ENCODE measurements around the gene SMIM30. TPM values are rescaled to one million over a fixed set of nuclear protein-coding genes. Genes with fewer than 3 reads are reported as not detected.

SMIM30 gene
- polyA plus RNA-seq, 1 experiment = 82.8 TPM

DNA sequence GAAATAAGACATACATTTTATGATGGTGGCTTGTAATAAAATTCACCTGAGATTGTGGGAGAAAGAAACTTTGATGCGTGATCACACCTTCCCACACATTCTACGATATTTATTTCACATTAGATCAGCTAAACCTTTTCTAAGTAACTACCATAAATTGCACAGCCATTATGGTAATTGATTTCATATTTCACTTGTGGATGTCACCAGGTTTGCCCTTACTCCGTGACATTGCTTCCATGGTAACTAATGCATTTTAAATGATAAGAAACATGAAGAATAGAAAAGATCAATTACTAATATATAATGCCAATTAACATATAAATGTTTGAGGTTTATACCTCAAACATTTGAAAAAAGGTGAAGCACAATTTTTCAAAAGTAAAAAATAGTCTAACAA, 35.8 kb upstream of the SMIM30 start:
- H3K9me3 ChIP-seq (ENCODE audit: control insufficient read depth, insufficient read depth, low read length) = no peaks in the 10 kb centered on the region
- H3K4me3 ChIP-seq (ENCODE audit: low read depth, low read length) = no peak overlapping the region
- POLR2A ChIA-PET = no interaction called here
- CTCF ChIA-PET = interaction anchor here (1.2 to 1.5 kb wide), 2 partner anchors 135 to 604 kb away, joined by 3 to 4 read pairs; no protein-coding TSS in a partner anchor
- DNase-seq (ENCODE audit: low read depth, low spot score) = no peak
- H3K27me3 ChIP-seq (ENCODE audit: control insufficient read depth, insufficient read depth, low read length) = no peaks in the 10 kb centered on the region
- TF ChIP-seq, protein P1, sequence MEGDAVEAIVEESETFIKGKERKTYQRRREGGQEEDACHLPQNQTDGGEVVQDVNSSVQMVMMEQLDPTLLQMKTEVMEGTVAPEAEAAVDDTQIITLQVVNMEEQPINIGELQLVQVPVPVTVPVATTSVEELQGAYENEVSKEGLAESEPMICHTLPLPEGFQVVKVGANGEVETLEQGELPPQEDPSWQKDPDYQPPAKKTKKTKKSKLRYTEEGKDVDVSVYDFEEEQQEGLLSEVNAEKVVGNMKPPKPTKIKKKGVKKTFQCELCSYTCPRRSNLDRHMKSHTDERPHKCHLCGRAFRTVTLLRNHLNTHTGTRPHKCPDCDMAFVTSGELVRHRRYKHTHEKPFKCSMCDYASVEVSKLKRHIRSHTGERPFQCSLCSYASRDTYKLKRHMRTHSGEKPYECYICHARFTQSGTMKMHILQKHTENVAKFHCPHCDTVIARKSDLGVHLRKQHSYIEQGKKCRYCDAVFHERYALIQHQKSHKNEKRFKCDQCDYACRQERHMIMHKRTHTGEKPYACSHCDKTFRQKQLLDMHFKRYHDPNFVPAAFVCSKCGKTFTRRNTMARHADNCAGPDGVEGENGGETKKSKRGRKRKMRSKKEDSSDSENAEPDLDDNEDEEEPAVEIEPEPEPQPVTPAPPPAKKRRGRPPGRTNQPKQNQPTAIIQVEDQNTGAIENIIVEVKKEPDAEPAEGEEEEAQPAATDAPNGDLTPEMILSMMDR (IDR thresholded peaks at IDR 0.05; ENCODE audit: low read depth, low read length) = no peak
- no peak overlapping the region for H3K27ac ChIP-seq (ENCODE audit: low read depth, low read length)

DNA sequence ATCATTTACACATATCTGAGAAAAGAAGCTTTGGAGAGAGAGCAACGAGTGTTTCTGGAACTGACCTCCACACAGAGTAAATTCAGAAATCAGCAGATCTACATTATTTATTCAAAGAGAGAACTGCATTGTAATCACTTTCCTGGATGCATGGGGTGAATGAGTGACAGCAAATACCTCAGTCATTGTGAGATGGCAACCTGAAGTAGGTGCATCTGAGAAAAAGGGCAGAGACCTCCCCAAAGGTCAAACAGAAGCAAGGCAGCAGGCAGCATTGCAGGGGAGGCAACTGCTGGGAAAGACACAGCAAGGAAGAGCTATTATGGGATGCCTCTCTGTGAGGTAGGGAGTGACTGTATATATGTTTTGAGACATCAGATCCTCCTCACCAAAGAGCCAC, 26.5 kb upstream of the SMIM30 start:
- TF ChIP-seq, protein P1 (IDR thresholded peaks at IDR 0.05; ENCODE audit: low read depth, low read length) = no peak
- ChIA-PET CTCF (interaction anchor here (0.6 kb wide), 1 partner anchor 15 kb away, joined by 3 read pairs; no protein-coding TSS in a partner anchor), POLR2A (no interaction called here)

DNA sequence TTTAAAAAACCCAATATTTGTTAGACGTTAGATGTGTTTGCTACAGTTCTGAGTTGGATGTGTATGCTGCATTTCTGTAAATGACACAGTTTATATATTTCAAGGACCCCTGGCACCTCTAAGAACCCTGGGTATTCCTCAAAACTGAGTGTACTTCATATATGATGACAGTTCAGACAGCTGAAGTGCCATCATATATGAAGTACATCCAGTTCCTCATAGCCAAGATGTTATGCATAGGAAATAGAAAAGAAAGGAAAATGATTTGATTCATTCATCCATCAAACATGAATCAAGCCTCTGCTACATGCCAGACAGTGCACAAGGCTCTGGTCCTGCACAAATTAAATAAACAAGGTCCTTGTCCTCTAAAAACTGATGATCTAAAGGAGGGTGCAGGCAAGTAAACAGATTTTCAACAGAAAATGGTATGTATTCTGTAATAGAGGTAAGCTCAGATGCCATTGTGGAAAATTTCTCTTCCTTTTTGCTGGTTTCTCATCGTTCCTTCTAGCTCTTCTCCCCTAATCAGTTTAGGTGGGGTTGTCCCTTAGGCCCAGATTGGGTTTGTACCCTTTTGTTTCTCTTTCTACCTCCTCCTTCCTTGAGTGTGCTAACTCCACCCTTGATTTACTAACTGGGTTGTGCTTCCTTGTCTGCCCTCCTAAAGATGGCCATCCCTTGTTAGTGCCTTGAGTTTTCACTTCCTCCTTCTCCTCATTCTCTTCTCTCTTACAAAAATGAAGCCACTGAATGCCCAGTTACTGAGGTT, 25.3 kb upstream of the SMIM30 start:
- Histone ChIP-seq H3K27ac (ENCODE audit: low read depth, low read length) (no peak overlapping the region), H3K4me3 (ENCODE audit: low read depth, low read length) (no peak overlapping the region), H3K27me3 (ENCODE audit: control insufficient read depth, insufficient read depth, low read length) (no peaks in the 10 kb centered on the region), H3K9me3 (ENCODE audit: control insufficient read depth, insufficient read depth, low read length) (no peaks in the 10 kb centered on the region)
- CTCF ChIA-PET = interaction anchor here (3.2 kb wide), 1 partner anchor 16 kb away, joined by 15 read pairs; no protein-coding TSS in a partner anchor
- no peak for DNase-seq (ENCODE audit: low read depth, low spot score)
- TF ChIP-seq, protein P1 (IDR thresholded peaks at IDR 0.05; ENCODE audit: low read depth, low read length) = no peak
- POLR2A ChIA-PET = no interaction called here

More for the DNA sequence above, 26.5 kb upstream of the SMIM30 start:
- Histone ChIP-seq H3K27me3 (ENCODE audit: control insufficient read depth, insufficient read depth, low read length) (no peaks in the 10 kb centered on the region), H3K4me3 (ENCODE audit: low read depth, low read length) (no peak overlapping the region), H3K9me3 (ENCODE audit: control insufficient read depth, insufficient read depth, low read length) (no peaks in the 10 kb centered on the region), H3K27ac (ENCODE audit: low read depth, low read length) (no peak overlapping the region)
- no peak for DNase-seq (ENCODE audit: low read depth, low spot score)

DNA sequence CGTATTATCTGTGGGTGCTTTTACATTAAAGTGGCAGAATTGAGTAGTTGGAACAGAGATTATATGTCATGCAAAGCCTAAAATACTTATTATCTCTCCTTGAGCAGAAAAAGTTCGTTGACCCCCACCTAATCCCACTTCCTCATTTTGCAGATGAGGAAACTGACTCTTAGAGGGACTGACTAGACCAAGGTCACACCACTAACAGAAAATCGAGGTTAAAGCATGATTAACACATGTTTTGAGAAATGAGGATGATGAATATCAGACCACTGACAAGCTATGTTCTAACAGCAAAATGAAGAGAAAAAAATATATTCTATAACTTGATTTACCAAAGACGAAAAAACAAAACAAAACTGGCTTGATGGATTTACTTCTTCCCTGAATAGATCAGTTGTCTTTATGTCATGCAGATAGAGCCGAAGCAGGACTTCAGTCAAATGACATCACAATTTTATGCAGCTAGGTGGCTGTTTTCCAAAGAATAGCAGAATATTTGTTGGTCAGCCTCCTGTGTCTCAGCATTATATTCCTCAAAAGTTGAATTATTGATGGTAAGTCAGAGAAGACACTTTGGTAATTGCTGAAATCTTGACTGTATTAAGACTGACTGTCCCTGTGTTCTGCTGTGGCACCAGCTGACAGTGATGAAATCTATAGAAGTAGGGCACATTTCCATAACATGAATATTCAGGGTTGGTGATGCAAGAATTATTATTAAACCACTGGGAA, 24.2 kb upstream of the SMIM30 start:
- Histone ChIP-seq H3K27ac (ENCODE audit: low read depth, low read length) (no peak overlapping the region), H3K27me3 (ENCODE audit: control insufficient read depth, insufficient read depth, low read length) (no peaks in the 10 kb centered on the region), H3K9me3 (ENCODE audit: control insufficient read depth, insufficient read depth, low read length) (no peaks in the 10 kb centered on the region), H3K4me3 (ENCODE audit: low read depth, low read length) (no peak overlapping the region)
- ChIA-PET CTCF (interaction anchor here (3.2 kb wide), 1 partner anchor 17 kb away, joined by 15 read pairs; no protein-coding TSS in a partner anchor), POLR2A (no interaction called here)
- TF ChIP-seq, protein P1 (IDR thresholded peaks at IDR 0.05; ENCODE audit: low read depth, low read length) = no peak
- no peak for DNase-seq (ENCODE audit: low read depth, low spot score)

DNA sequence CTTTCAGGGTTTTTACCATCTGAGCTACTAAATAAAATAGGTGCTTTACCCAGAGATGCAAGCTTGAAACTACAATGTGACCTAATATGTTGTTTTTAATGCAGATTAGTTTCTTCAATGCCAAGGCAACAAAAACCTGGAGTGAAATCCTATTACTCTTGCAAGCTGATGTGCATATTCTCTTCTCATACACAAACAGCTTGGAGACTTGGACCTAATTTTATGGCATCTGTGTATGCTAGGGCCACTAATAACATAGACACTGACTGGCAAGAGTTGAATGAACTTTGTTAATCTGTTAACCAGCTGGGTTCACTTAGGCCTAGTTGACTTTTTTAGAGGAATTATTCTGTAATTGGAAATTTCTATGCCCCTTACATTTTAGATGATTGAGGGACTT, 23.4 kb upstream of the SMIM30 start:
- no peaks in the 10 kb centered on the region for H3K9me3 ChIP-seq (ENCODE audit: control insufficient read depth, insufficient read depth, low read length)
- TF ChIP-seq, protein P1 (IDR thresholded peaks at IDR 0.05; ENCODE audit: low read depth, low read length) = no peak
- H3K4me3 ChIP-seq (ENCODE audit: low read depth, low read length) = no peak overlapping the region
- no peak for DNase-seq (ENCODE audit: low read depth, low spot score)
- H3K27me3 ChIP-seq (ENCODE audit: control insufficient read depth, insufficient read depth, low read length) = no peaks in the 10 kb centered on the region
- CTCF ChIA-PET = interaction anchor here (3.2 kb wide), 1 partner anchor 18 kb away, joined by 15 read pairs; no protein-coding TSS in a partner anchor
- H3K27ac ChIP-seq (ENCODE audit: low read depth, low read length) = no peak overlapping the region
- POLR2A ChIA-PET = no interaction called here
